Activated CD8-positive, alpha-beta memory T cell treated with anti-CD3 and anti-CD28 coated beads, Interleukin-2, amount 10 ng/mL, durations not matched to agents 7 days and 5 days (primary cell): ENCODE results near the gene TRAPPC3L. TPM values are rescaled to one million over a fixed set of nuclear protein-coding genes. Genes with fewer than 3 reads are reported as not detected.
A peak's percentile ranks its signal among the peaks of the same experiment; 100 is the strongest.
"Not testable (repeated sequence)": the region's sequence is repeated elsewhere in the genome, so short reads cannot be mapped to it uniquely, and the experiment has no call there.

Source experiments
- ATAC-seq: fragments of 150-1000 bp; cut with Tn5 transposase; one replicate; pipeline ENCODE4 v1.10.0; 2021; ENCODE audit warnings: moderate library complexity
- CTCF ChIA-PET: fragments of 350-600 bp; sonication (Branson Sonifier 250); formaldehyde crosslinking; loops from one replicate; lab custom pipeline; 2021; ENCODE audit warnings: antibody characterized with exemption; lab: Charles Lee
- DNase-seq: peaks from one replicate; pipeline ENCODE4 v3.0.0-alpha.2; 2020
- H3K27ac Mint-ChIP-seq: one replicate; pipeline ENCODE4 v1.8.0; 2021; ENCODE audit warnings: mild to moderate bottlenecking, mixed read lengths
- H3K27me3 Mint-ChIP-seq: one replicate; pipeline ENCODE4 v1.8.0; 2021; ENCODE audit warnings: mixed read lengths
- H3K36me3 Mint-ChIP-seq: one replicate; pipeline ENCODE4 v1.8.0; 2021; ENCODE audit warnings: mild to moderate bottlenecking, mixed read lengths
- H3K4me1 Mint-ChIP-seq: one replicate; pipeline ENCODE4 v1.8.0; 2021; ENCODE audit warnings: mixed read lengths
- H3K4me3 Mint-ChIP-seq: one replicate; pipeline ENCODE4 v1.8.0; 2021; ENCODE audit warnings: mild to moderate bottlenecking, moderate library complexity, mixed read lengths
- H3K9me3 Mint-ChIP-seq: one replicate; pipeline ENCODE4 v1.8.0; 2022; ENCODE audit warnings: low read depth, mixed read lengths
- total RNA-seq, 2 experiments: library from RNA; stranded (reverse); gene quantifications; one replicate each; pipeline ENCODE4 v1.2.3, GENCODE V29; 2021

TRAPPC3L gene
- total RNA-seq, 2 experiments from 2014 or later = not detected

- DNase-seq (no peak), ATAC-seq (no peak)
- Mint-ChIP-seq H3K4me1 (no peaks in the 10 kb centered on the region), H3K36me3 (peaks cover 5% of the 10 kb centered on the region), H3K27me3 (peaks cover 26% of the 10 kb centered on the region), H3K27ac (no peak overlapping the region), H3K4me3 (no peak overlapping the region), H3K9me3 (no peaks in the 10 kb centered on the region)
- CTCF ChIA-PET = interaction anchor here (0.7 to 0.9 kb wide), 3 partner anchors 15 to 43 kb away, joined by 3 to 4 read pairs (median 4); partner anchors contain the start of gene CALHM5
Observed at GRCh38 chr6:116497113-116497676, 48.3 kb downstream of the TRAPPC3L start.

DNA sequence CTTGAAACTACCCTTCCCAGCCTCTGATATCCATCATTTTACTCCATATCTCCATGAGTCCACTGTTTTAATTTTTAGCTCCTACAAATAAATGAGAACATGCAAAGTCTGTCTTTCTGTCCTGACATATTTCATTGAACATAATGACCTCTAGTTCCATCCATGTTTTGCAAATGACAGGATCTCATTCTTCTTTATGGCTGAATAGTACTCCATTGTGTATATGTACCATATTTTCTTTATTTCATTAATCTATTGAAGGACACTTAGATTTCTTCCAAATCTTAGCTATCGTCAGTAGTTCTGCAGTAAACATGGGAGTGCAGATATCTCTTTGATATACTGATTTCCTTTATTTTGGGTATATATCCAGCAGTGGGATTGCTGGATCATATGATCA lies 50.3 kb downstream of the TRAPPC3L start:
- H3K27ac Mint-ChIP-seq, H3K36me3 Mint-ChIP-seq, CTCF ChIA-PET, H3K4me3 Mint-ChIP-seq, DNase-seq, H3K4me1 Mint-ChIP-seq, H3K9me3 Mint-ChIP-seq, ATAC-seq: not testable (repeated sequence)
- peaks cover 31% of the 10 kb centered on the region for H3K27me3 Mint-ChIP-seq

DNA sequence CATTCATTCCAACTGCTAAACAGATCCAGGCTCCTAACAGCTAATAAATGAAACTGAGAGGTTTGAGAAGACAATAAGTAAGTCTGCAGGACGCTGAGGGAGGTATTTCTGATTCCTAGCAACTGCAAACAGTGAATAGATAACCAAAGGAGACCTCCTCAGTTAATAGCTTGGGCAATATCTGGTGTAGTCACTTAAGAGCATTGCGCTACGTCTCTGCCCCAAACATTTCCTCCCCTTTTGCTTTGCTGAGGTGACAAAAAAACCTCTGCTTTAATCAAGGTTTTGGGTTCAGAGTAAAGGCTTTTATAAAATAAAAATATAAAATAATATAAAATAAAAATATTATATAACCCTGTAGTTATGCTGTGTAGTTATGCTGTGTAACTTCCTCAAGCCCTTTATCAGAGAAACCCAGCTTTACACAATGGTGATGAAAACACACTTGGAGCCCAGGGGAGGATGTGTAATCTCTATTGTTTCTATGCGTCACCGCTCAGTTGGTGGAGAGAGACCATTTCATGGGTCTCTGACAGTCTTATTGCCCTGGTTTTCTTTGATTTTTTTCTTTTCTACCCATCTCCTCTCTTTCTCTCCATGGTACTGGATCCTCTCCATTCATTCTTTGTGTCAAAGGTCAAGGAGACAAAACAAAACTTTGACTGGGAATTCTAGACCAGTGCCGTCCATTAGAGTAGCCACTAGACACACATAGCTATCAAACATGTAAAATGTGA lies 53.0 kb downstream of the TRAPPC3L start:
- Mint-ChIP-seq H3K36me3 (no peaks in the 10 kb centered on the region), H3K27ac (no peak overlapping the region), H3K4me1 (no peaks in the 10 kb centered on the region), H3K9me3 (no peaks in the 10 kb centered on the region), H3K4me3 (no peak overlapping the region), H3K27me3 (peaks cover 32% of the 10 kb centered on the region)
- no peak for ATAC-seq
- no peak for DNase-seq
- CTCF ChIA-PET = no interaction called here

DNA sequence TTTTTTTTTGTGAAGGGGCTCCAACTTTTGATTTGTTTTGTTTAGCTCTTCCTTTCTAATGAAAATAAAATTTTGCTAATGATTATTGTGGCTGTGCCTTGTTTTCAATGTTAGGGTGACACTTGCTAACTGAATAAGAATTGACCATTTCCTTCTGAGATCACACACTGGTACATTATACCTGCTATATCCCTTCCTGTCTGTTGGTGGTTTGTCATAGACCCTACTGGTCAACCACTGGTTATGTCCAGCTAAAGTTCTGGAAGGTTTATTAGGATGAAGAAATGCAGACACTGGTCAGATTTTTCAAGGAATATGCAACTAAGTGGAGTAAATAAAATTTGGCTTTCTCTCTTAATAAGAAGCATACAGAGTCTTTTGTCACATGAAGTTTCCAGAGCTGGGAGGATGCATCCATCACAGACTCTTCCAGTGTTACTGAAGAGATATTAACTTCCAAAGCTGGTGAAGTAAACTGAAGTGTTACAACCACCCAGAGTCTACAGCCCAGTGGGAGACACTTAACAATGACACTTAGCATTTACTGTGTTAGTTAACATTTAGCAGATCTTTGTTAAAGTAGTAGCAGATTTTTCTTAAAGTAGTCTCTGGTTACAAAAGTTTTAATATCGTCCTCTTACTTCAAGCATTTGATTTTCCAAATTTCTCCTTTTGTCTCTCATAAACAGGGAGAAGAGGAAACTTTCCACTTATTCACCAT lies 53.7 kb downstream of the TRAPPC3L start:
- ATAC-seq = no peak
- Mint-ChIP-seq H3K27me3 (peaks cover 34% of the 10 kb centered on the region), H3K4me3 (no peak overlapping the region), H3K27ac (no peak overlapping the region), H3K4me1 (no peaks in the 10 kb centered on the region), H3K36me3 (no peaks in the 10 kb centered on the region), H3K9me3 (no peaks in the 10 kb centered on the region)
- no peak for DNase-seq
- CTCF ChIA-PET = no interaction called here

- Mint-ChIP-seq H3K4me1 (no peaks in the 10 kb centered on the region), H3K4me3 (no peak overlapping the region), H3K9me3 (no peaks in the 10 kb centered on the region), H3K27ac (no peak overlapping the region), H3K36me3 (no peaks in the 10 kb centered on the region), H3K27me3 (peaks cover 64% of the 10 kb centered on the region)
- no peak for DNase-seq
- CTCF ChIA-PET = no interaction called here
- ATAC-seq = no peak
Observed at GRCh38 chr6:116485559-116486184, 59.8 kb downstream of the TRAPPC3L start.

DNA sequence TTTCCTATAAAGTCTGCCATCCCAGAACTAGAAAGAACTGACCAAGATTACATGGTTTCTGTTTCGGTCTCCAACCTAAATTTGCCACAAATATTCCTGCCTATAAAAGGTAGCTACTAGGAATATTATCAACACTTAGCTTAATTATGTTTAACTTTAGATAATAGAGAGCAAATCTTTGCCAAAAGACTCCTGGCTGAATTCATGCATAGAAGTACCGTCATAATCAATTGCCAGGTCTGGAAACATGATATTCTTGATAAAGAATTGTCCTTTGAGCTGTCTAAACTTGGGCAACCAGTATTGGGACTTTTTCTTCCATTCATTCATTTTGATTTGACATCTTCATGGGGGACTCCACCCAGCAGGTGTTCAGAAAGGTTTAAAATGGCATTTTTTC lies 61.9 kb downstream of the TRAPPC3L start:
- H3K27me3 Mint-ChIP-seq = peaks cover 59% of the 10 kb centered on the region
- ATAC-seq (no peak), DNase-seq (no peak)
- H3K4me3 Mint-ChIP-seq = no peak overlapping the region
- H3K9me3 Mint-ChIP-seq = peaks cover 2% of the 10 kb centered on the region
- H3K4me1 Mint-ChIP-seq = no peaks in the 10 kb centered on the region
- CTCF ChIA-PET = interaction anchor here (1.1 kb wide), 1 partner anchor 14 kb away, joined by 4 read pairs; no protein-coding TSS in a partner anchor
- no peak overlapping the region for H3K27ac Mint-ChIP-seq
- H3K36me3 Mint-ChIP-seq = no peaks in the 10 kb centered on the region

DNA sequence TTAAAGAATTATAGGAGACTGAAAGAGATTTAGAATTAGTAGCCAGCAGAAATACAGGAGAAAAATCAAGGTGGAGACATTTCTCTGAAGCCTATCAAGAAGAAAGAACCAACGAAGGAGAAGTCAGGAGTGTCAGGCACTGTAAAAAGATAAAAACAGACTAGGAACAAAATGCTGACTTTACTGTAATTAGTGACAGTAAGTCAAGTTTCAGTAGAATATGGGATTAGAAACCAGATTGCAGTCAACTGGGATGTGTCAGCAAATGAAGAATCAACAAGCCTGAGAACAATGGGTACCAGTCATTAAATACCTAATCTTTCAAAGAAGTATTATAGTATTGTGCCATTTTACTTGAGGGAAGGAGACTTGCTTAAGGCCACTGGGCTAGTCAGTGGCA lies 62.7 kb downstream of the TRAPPC3L start:
- Mint-ChIP-seq H3K4me1 (no peaks in the 10 kb centered on the region), H3K27me3 (peaks cover 57% of the 10 kb centered on the region), H3K4me3 (no peak overlapping the region), H3K27ac (no peak overlapping the region), H3K9me3 (peaks cover 2% of the 10 kb centered on the region), H3K36me3 (no peaks in the 10 kb centered on the region)
- ATAC-seq = no peak
- CTCF ChIA-PET = no interaction called here
- no peak for DNase-seq

GRCh38 chr6:116476002-116476678 lies 69.3 kb downstream of the TRAPPC3L start:
- DNase-seq = peak; percentile 86
- peak overlapping the region; percentile 71 for H3K27ac Mint-ChIP-seq
- peaks cover 23% of the 10 kb centered on the region for H3K4me1 Mint-ChIP-seq
- peaks cover 2% of the 10 kb centered on the region for H3K9me3 Mint-ChIP-seq
- ATAC-seq = peak; percentile 94
- peaks cover 31% of the 10 kb centered on the region for H3K27me3 Mint-ChIP-seq
- CTCF ChIA-PET = no interaction called here
- H3K4me3 Mint-ChIP-seq = peak overlapping the region; percentile 57
- peaks cover 5% of the 10 kb centered on the region for H3K36me3 Mint-ChIP-seq

DNA sequence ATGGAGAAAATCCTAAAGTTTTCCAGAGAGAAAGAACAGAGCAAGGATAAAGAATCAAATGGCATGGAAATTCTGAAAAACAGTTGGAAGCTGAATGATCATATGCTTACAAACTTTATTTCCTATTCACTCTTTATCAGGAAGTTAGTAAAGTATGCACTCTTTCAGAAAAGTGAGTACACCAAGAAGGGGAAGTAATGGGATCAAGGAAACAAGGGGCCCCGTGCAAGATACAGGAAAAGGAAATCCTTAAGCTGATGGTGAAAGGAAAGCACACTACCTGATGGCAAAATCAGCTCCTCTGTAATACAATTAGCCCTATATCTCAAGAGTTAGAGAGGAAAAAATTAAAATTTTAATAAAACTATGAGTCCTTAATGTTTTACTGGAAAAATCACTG lies 70.3 kb downstream of the TRAPPC3L start:
- ATAC-seq = no peak
- Mint-ChIP-seq H3K27ac (peak overlapping the region; percentile 71), H3K27me3 (peaks cover 31% of the 10 kb centered on the region), H3K4me1 (peaks cover 23% of the 10 kb centered on the region), H3K36me3 (peaks cover 5% of the 10 kb centered on the region), H3K9me3 (peaks cover 2% of the 10 kb centered on the region), H3K4me3 (peak overlapping the region; percentile 57)
- no peak for DNase-seq
- CTCF ChIA-PET = interaction anchor here (0.7 kb wide), 1 partner anchor 11 kb away, joined by 3 read pairs; no protein-coding TSS in a partner anchor

DNA sequence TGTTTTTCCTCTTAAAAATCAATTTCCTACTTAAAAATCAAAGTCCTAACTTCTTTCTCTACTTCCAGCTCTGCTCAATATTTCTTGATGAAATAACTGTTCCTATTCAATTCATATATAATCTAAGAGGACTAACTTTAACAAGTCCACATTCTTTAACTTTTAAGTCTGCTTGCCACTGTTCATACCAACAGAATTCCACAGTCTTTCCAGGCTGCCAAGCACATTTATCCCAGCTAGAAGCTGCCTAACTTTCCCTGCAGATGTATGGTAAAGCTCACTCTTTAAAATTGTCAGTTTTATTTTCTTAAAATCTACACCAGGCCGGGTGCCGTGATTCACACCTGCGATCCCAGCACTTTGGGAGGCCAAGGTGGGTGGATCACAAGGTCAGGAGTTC lies 72.8 kb downstream of the TRAPPC3L start:
- no peak for DNase-seq
- CTCF ChIA-PET = interaction anchor here (1.0 kb wide), 1 partner anchor 9 kb away, joined by 4 read pairs; no protein-coding TSS in a partner anchor
- Mint-ChIP-seq H3K27me3 (peaks cover 25% of the 10 kb centered on the region), H3K27ac (no peak overlapping the region), H3K9me3 (no peaks in the 10 kb centered on the region), H3K4me3 (no peak overlapping the region), H3K4me1 (peaks cover 24% of the 10 kb centered on the region), H3K36me3 (peaks cover 5% of the 10 kb centered on the region)
- ATAC-seq = no peak

- no peak overlapping the region for H3K4me3 Mint-ChIP-seq
- H3K9me3 Mint-ChIP-seq = no peaks in the 10 kb centered on the region
- DNase-seq = no peak
- peaks cover 20% of the 10 kb centered on the region for H3K4me1 Mint-ChIP-seq
- no peak overlapping the region for H3K27ac Mint-ChIP-seq
- ATAC-seq = no peak
- peaks cover 1% of the 10 kb centered on the region for H3K36me3 Mint-ChIP-seq
- peaks cover 26% of the 10 kb centered on the region for H3K27me3 Mint-ChIP-seq
- CTCF ChIA-PET = no interaction called here
Observed at GRCh38 chr6:116471531-116471930, 74.0 kb downstream of the TRAPPC3L start.

DNA sequence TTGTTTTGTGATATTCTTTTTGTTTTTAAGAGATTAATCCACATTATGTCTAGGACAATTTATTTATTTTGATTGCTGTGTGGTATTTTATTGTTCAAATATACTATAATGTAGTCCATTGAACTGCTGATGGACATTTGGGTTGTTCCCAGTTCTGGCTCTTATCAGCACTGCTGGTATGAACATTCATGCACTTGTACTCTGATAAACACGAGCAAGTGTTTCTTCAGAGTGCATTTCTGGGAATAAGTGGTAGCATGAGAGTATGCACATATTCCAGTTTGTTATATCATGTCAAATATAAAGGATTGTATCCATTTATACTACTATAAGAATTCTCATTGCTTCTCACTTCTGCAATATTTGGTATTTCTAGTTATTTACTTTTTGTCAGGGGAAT lies 77.2 kb downstream of the TRAPPC3L start:
- Mint-ChIP-seq H3K4me1 (peaks cover 17% of the 10 kb centered on the region), H3K4me3 (no peak overlapping the region), H3K27ac (no peak overlapping the region), H3K27me3 (peaks cover 30% of the 10 kb centered on the region), H3K9me3 (no peaks in the 10 kb centered on the region), H3K36me3 (peaks cover 2% of the 10 kb centered on the region)
- CTCF ChIA-PET = no interaction called here
- DNase-seq = no peak
- ATAC-seq = no peak

GRCh38 chr6:116467514-116467913 lies 78.0 kb downstream of the TRAPPC3L start:
- Mint-ChIP-seq H3K4me1 (peaks cover 24% of the 10 kb centered on the region), H3K27me3 (peaks cover 33% of the 10 kb centered on the region), H3K27ac (no peak overlapping the region), H3K4me3 (no peak overlapping the region), H3K36me3 (peaks cover 9% of the 10 kb centered on the region), H3K9me3 (no peaks in the 10 kb centered on the region)
- DNase-seq (no peak), ATAC-seq (no peak)
- CTCF ChIA-PET = no interaction called here
